ENCODE data around the gene SPATA25. TPM values are rescaled to one million over a fixed set of nuclear protein-coding genes. Genes with fewer than 3 reads are reported as not detected.
A peak's percentile ranks its signal among the peaks of the same experiment; 100 is the strongest.
"Not testable (repeated sequence)": the region's sequence is repeated elsewhere in the genome, so short reads cannot be mapped to it uniquely, and the experiment has no call there.

The SPATA25 gene
- total RNA-seq, 1 donor = 1.4 TPM

- H3K36me3 ChIP-seq (ENCODE audit: insufficient read depth, low read length) = no peaks in the 10 kb centered on the region
- no peak overlapping the region for H3K4me2 ChIP-seq (ENCODE audit: insufficient read depth, low read length)
- peaks cover 11% of the 10 kb centered on the region for H3K4me1 ChIP-seq (ENCODE audit: insufficient read depth, low read length)
- TF ChIP-seq, protein P1, sequence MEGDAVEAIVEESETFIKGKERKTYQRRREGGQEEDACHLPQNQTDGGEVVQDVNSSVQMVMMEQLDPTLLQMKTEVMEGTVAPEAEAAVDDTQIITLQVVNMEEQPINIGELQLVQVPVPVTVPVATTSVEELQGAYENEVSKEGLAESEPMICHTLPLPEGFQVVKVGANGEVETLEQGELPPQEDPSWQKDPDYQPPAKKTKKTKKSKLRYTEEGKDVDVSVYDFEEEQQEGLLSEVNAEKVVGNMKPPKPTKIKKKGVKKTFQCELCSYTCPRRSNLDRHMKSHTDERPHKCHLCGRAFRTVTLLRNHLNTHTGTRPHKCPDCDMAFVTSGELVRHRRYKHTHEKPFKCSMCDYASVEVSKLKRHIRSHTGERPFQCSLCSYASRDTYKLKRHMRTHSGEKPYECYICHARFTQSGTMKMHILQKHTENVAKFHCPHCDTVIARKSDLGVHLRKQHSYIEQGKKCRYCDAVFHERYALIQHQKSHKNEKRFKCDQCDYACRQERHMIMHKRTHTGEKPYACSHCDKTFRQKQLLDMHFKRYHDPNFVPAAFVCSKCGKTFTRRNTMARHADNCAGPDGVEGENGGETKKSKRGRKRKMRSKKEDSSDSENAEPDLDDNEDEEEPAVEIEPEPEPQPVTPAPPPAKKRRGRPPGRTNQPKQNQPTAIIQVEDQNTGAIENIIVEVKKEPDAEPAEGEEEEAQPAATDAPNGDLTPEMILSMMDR (IDR thresholded peaks at IDR 0.05; ENCODE audit: extremely low read depth, low read depth, low read length) = no peak
- H3K27me3 ChIP-seq (ENCODE audit: insufficient read depth, low read length) = no peaks in the 10 kb centered on the region
- H4K20me1 ChIP-seq (ENCODE audit: insufficient read depth, low read length) = no peaks in the 10 kb centered on the region
- H2AFZ ChIP-seq (ENCODE audit: low read length) = no peak overlapping the region
- peak; percentile 97 for DNase-seq (ENCODE audit: insufficient read length, low spot score, missing footprints)
- H3K27ac ChIP-seq (ENCODE audit: low read depth, low read length) = peak overlapping the region; percentile 70
- no peak overlapping the region for H3K4me3 ChIP-seq (ENCODE audit: insufficient read depth, low read length)
- no peaks in the 10 kb centered on the region for H3K79me2 ChIP-seq (ENCODE audit: insufficient read depth, low read length)
- no peaks in the 10 kb centered on the region for H3K9me3 ChIP-seq (ENCODE audit: low read depth, low read length)
These were observed 18.2 kb upstream of the SPATA25 start for GRCh38 chr20:45905505-45906079.

- peak overlapping the region; percentile 70 for H3K27ac ChIP-seq (ENCODE audit: low read depth, low read length)
- no peaks in the 10 kb centered on the region for H3K79me2 ChIP-seq (ENCODE audit: insufficient read depth, low read length)
- no peaks in the 10 kb centered on the region for H3K27me3 ChIP-seq (ENCODE audit: insufficient read depth, low read length)
- no peak overlapping the region for H3K4me2 ChIP-seq (ENCODE audit: insufficient read depth, low read length)
- H4K20me1 ChIP-seq (ENCODE audit: insufficient read depth, low read length) = no peaks in the 10 kb centered on the region
- no peak overlapping the region for H2AFZ ChIP-seq (ENCODE audit: low read length)
- H3K9me3 ChIP-seq (ENCODE audit: low read depth, low read length) = no peaks in the 10 kb centered on the region
- H3K4me1 ChIP-seq (ENCODE audit: insufficient read depth, low read length) = peaks cover 11% of the 10 kb centered on the region
- H3K4me3 ChIP-seq (ENCODE audit: insufficient read depth, low read length) = no peak overlapping the region
- peak; percentile 14 for DNase-seq (ENCODE audit: insufficient read length, low spot score, missing footprints)
- no peaks in the 10 kb centered on the region for H3K36me3 ChIP-seq (ENCODE audit: insufficient read depth, low read length)
- TF ChIP-seq, protein P1 (IDR thresholded peaks at IDR 0.05; ENCODE audit: extremely low read depth, low read depth, low read length) = no peak
These were observed 17.4 kb upstream of the SPATA25 start for GRCh38 chr20:45904583-45905504.

DNA sequence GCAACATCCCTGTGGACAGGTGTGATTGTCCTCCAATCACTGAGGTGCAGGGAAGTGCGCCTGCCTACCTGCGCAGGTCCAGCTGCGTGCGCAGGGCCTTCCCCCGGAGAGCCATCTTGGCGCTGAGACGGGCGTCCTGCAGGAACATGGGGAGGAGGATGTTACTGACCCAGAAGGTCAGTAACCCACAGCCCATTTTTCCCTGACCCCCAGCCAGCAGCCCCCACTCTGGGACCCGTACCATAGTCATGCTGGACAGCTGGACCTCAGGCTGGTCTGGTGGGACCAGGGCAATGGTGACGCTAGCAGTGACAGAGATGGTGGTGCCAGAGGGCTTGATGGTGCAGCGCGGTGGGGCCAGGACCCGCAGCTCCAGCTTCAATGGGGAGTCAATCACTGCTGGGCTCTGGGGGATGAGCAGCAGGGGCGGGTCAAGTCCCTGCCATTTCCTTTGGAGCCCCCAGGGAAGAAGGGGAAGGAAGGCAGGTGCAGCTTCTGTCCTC is 14.8 kb upstream of the SPATA25 start:
- H3K36me3 ChIP-seq (ENCODE audit: insufficient read depth, low read length) = peaks cover 15% of the 10 kb centered on the region

GRCh38 chr20:45901332-45901731 is 13.9 kb upstream of the SPATA25 start:
- H3K4me3 ChIP-seq (ENCODE audit: insufficient read depth, low read length); H3K79me2 ChIP-seq (ENCODE audit: insufficient read depth, low read length); H3K27me3 ChIP-seq (ENCODE audit: insufficient read depth, low read length); H3K9me3 ChIP-seq (ENCODE audit: low read depth, low read length); H2AFZ ChIP-seq (ENCODE audit: low read length); H3K27ac ChIP-seq (ENCODE audit: low read depth, low read length); H3K4me2 ChIP-seq (ENCODE audit: insufficient read depth, low read length); H4K20me1 ChIP-seq (ENCODE audit: insufficient read depth, low read length); DNase-seq (ENCODE audit: insufficient read length, low spot score, missing footprints): not testable (repeated sequence)
- Histone ChIP-seq H3K36me3 (ENCODE audit: insufficient read depth, low read length) (peaks cover 21% of the 10 kb centered on the region), H3K4me1 (ENCODE audit: insufficient read depth, low read length) (peaks cover 11% of the 10 kb centered on the region)

More for the DNA sequence above, 14.8 kb upstream of the SPATA25 start:
- Histone ChIP-seq H3K4me1 (ENCODE audit: insufficient read depth, low read length) (peaks cover 11% of the 10 kb centered on the region), H3K27ac (ENCODE audit: low read depth, low read length) (no peak overlapping the region), H4K20me1 (ENCODE audit: insufficient read depth, low read length) (peaks cover 3% of the 10 kb centered on the region), H3K9me3 (ENCODE audit: low read depth, low read length) (no peaks in the 10 kb centered on the region), H3K79me2 (ENCODE audit: insufficient read depth, low read length) (no peaks in the 10 kb centered on the region), H3K4me3 (ENCODE audit: insufficient read depth, low read length) (no peak overlapping the region), H3K4me2 (ENCODE audit: insufficient read depth, low read length) (no peak overlapping the region), H2AFZ (ENCODE audit: low read length) (no peak overlapping the region), H3K27me3 (ENCODE audit: insufficient read depth, low read length) (no peaks in the 10 kb centered on the region)
- TF ChIP-seq, protein P1 (IDR thresholded peaks at IDR 0.05; ENCODE audit: extremely low read depth, low read depth, low read length) = no peak
- DNase-seq (ENCODE audit: insufficient read length, low spot score, missing footprints) = no peak

Measured in osteoblast (primary cell).